Activated T-cell treated with anti-CD3 and anti-CD28 coated beads, Interleukin-2, amount 50 U/mL, for 24 hours (primary cell): ENCODE data around the gene HDAC6.
"Not testable (repeated sequence)": the region's sequence is repeated elsewhere in the genome, so short reads cannot be mapped to it uniquely, and the experiment has no call there.

Experiments
- DNase-seq: peaks from one replicate; pipeline ENCODE4 v3.0.0-alpha.2; 2020
- H3K27ac Mint-ChIP-seq: 2 replicates; pipeline ENCODE4 v1.8.0; 2020; ENCODE audit warnings: mild to moderate bottlenecking, mixed read lengths
- H3K27me3 Mint-ChIP-seq: 2 replicates; pipeline ENCODE4 v1.8.0; 2020; ENCODE audit warnings: mixed read lengths
- H3K36me3 Mint-ChIP-seq: 2 replicates; pipeline ENCODE4 v1.8.0; 2020; ENCODE audit warnings: low read depth, mixed read lengths
- H3K4me1 Mint-ChIP-seq: 2 replicates; pipeline ENCODE4 v1.8.0; 2020; ENCODE audit warnings: low read depth, mixed read lengths
- H3K4me3 Mint-ChIP-seq: 2 replicates; pipeline ENCODE4 v1.8.0; 2020; ENCODE audit warnings: mild to moderate bottlenecking, moderate library complexity, mixed read lengths
- H3K9me3 Mint-ChIP-seq: 2 replicates; pipeline ENCODE4 v1.8.0; 2020; ENCODE audit warnings: mixed read lengths

The HDAC6 gene

GRCh38 chrX:48800574-48801279, 1.1 kb upstream of the HDAC6 start:
- Mint-ChIP-seq H3K27me3 (peaks cover 31% of the 10 kb centered on the region), H3K36me3 (peaks cover 23% of the 10 kb centered on the region), H3K4me3 (peak overlapping the region; percentile 87), H3K4me1 (peaks cover 14% of the 10 kb centered on the region), H3K27ac (peak overlapping the region; percentile 97), H3K9me3 (no peaks in the 10 kb centered on the region)
- no peak for DNase-seq

- Mint-ChIP-seq H3K27ac (peak overlapping the region; percentile 97), H3K9me3 (no peaks in the 10 kb centered on the region)
These were observed 430 bp downstream of the HDAC6 start for GRCh38 chrX:48802089-48802904.

GRCh38 chrX:48802905-48803200, 986 bp downstream of the HDAC6 start:
- peaks cover 23% of the 10 kb centered on the region for H3K36me3 Mint-ChIP-seq
- DNase-seq: no peak
- peak overlapping the region; percentile 87 for H3K4me3 Mint-ChIP-seq
- H3K9me3 Mint-ChIP-seq: no peaks in the 10 kb centered on the region
- H3K27me3 Mint-ChIP-seq: peaks cover 20% of the 10 kb centered on the region
- H3K27ac Mint-ChIP-seq: peak overlapping the region; percentile 97
- H3K4me1 Mint-ChIP-seq: peaks cover 26% of the 10 kb centered on the region

More at GRCh38 chrX:48802089-48802904, 430 bp downstream of the HDAC6 start:
- H3K27me3 Mint-ChIP-seq: peaks cover 24% of the 10 kb centered on the region
- H3K4me1 Mint-ChIP-seq: peaks cover 26% of the 10 kb centered on the region
- DNase-seq: no peak
- peaks cover 23% of the 10 kb centered on the region for H3K36me3 Mint-ChIP-seq
- peak overlapping the region; percentile 87 for H3K4me3 Mint-ChIP-seq

- DNase-seq: no peak
- H3K36me3 Mint-ChIP-seq: peaks cover 24% of the 10 kb centered on the region
- H3K4me3 Mint-ChIP-seq: no peak overlapping the region
- peaks cover 18% of the 10 kb centered on the region for H3K27me3 Mint-ChIP-seq
- no peaks in the 10 kb centered on the region for H3K9me3 Mint-ChIP-seq
- peak overlapping the region; percentile 12 for H3K27ac Mint-ChIP-seq
- H3K4me1 Mint-ChIP-seq: peaks cover 21% of the 10 kb centered on the region
These were observed 4.2 kb downstream of the HDAC6 start for GRCh38 chrX:48806081-48806480.

- DNase-seq: no peak
These were observed 11.8 kb downstream of the HDAC6 start for GRCh38 chrX:48813644-48814043.

GRCh38 chrX:48814722-48815121, 12.9 kb downstream of the HDAC6 start:
- Mint-ChIP-seq H3K36me3 (peaks cover 14% of the 10 kb centered on the region), H3K4me1 (no peaks in the 10 kb centered on the region), H3K27me3 (peaks cover 12% of the 10 kb centered on the region), H3K9me3 (no peaks in the 10 kb centered on the region), H3K4me3 (no peak overlapping the region), H3K27ac (no peak overlapping the region)
- DNase-seq: no peak

More at GRCh38 chrX:48813644-48814043, 11.8 kb downstream of the HDAC6 start:
- no peak overlapping the region for H3K4me3 Mint-ChIP-seq
- H3K4me1 Mint-ChIP-seq: no peaks in the 10 kb centered on the region
- peaks cover 7% of the 10 kb centered on the region for H3K27me3 Mint-ChIP-seq
- H3K36me3 Mint-ChIP-seq: peaks cover 12% of the 10 kb centered on the region
- H3K9me3 Mint-ChIP-seq: no peaks in the 10 kb centered on the region
- no peak overlapping the region for H3K27ac Mint-ChIP-seq

- H3K27ac Mint-ChIP-seq: no peak overlapping the region
- H3K4me3 Mint-ChIP-seq: no peak overlapping the region
- no peaks in the 10 kb centered on the region for H3K4me1 Mint-ChIP-seq
- DNase-seq: no peak
- no peaks in the 10 kb centered on the region for H3K9me3 Mint-ChIP-seq
- peaks cover 14% of the 10 kb centered on the region for H3K36me3 Mint-ChIP-seq
- H3K27me3 Mint-ChIP-seq: peaks cover 12% of the 10 kb centered on the region
These were observed 13.4 kb downstream of the HDAC6 start for GRCh38 chrX:48815266-48815665.

GRCh38 chrX:48816014-48816810, 14.3 kb downstream of the HDAC6 start:
- Mint-ChIP-seq H3K9me3 (no peaks in the 10 kb centered on the region), H3K4me3 (no peak overlapping the region), H3K27ac (no peak overlapping the region), H3K4me1 (no peaks in the 10 kb centered on the region), H3K27me3 (peaks cover 15% of the 10 kb centered on the region), H3K36me3 (peaks cover 11% of the 10 kb centered on the region)
- DNase-seq: no peak

- H3K4me3 Mint-ChIP-seq: no peak overlapping the region
- peaks cover 27% of the 10 kb centered on the region for H3K27me3 Mint-ChIP-seq
- peaks cover 8% of the 10 kb centered on the region for H3K36me3 Mint-ChIP-seq
- H3K9me3 Mint-ChIP-seq: no peaks in the 10 kb centered on the region
- H3K4me1 Mint-ChIP-seq: no peaks in the 10 kb centered on the region
- H3K27ac Mint-ChIP-seq: no peak overlapping the region
- no peak for DNase-seq
These were observed 16.2 kb downstream of the HDAC6 start for GRCh38 chrX:48818098-48818497.

- H3K4me1 Mint-ChIP-seq: no peaks in the 10 kb centered on the region
- peaks cover 10% of the 10 kb centered on the region for H3K36me3 Mint-ChIP-seq
- DNase-seq: no peak
- no peak overlapping the region for H3K4me3 Mint-ChIP-seq
- H3K9me3 Mint-ChIP-seq: no peaks in the 10 kb centered on the region
- no peak overlapping the region for H3K27ac Mint-ChIP-seq
- H3K27me3 Mint-ChIP-seq: peaks cover 31% of the 10 kb centered on the region
These were observed 17.0 kb downstream of the HDAC6 start for GRCh38 chrX:48818866-48819265.

- DNase-seq, H3K4me1 Mint-ChIP-seq, H3K27ac Mint-ChIP-seq, H3K9me3 Mint-ChIP-seq, H3K4me3 Mint-ChIP-seq: not testable (repeated sequence)
- Mint-ChIP-seq H3K27me3 (peaks cover 33% of the 10 kb centered on the region), H3K36me3 (peaks cover 11% of the 10 kb centered on the region)
These were observed 17.5 kb downstream of the HDAC6 start for GRCh38 chrX:48819394-48819793.

GRCh38 chrX:48823053-48823452, 21.2 kb downstream of the HDAC6 start:
- H3K36me3 Mint-ChIP-seq: peaks cover 11% of the 10 kb centered on the region
- no peaks in the 10 kb centered on the region for H3K9me3 Mint-ChIP-seq
- H3K4me3 Mint-ChIP-seq: no peak overlapping the region
- H3K27me3 Mint-ChIP-seq: peaks cover 58% of the 10 kb centered on the region
- H3K27ac Mint-ChIP-seq: no peak overlapping the region
- H3K4me1 Mint-ChIP-seq: peaks cover 7% of the 10 kb centered on the region
- no peak for DNase-seq

GRCh38 chrX:48824066-48824465, 22.2 kb downstream of the HDAC6 start:
- peaks cover 10% of the 10 kb centered on the region for H3K36me3 Mint-ChIP-seq

GRCh38 chrX:48826135-48826875, 24.4 kb downstream of the HDAC6 start, which contains the start of gene ERAS:
ERAS (plus strand) TSS chrX:48826513; CDS start chrX:48829124, 2,611 bp downstream.
- Mint-ChIP-seq H3K9me3 (no peaks in the 10 kb centered on the region), H3K4me1 (peaks cover 7% of the 10 kb centered on the region), H3K4me3 (no peak within 1 kb of the TSS), H3K27me3 (peaks cover 74% of the 10 kb centered on the region), H3K27ac (peak within 1 kb of the TSS; percentile 1), H3K36me3 (peaks cover 10% of the 10 kb centered on the region)
- DNase-seq: peak; percentile 40

More at GRCh38 chrX:48824066-48824465, 22.2 kb downstream of the HDAC6 start:
- no peak for DNase-seq
- Mint-ChIP-seq H3K27me3 (peaks cover 60% of the 10 kb centered on the region), H3K27ac (no peak overlapping the region), H3K4me3 (no peak overlapping the region), H3K4me1 (peaks cover 7% of the 10 kb centered on the region), H3K9me3 (no peaks in the 10 kb centered on the region)
